ENCODE results near the gene SLCO6A1. TPM values are rescaled to one million over a fixed set of nuclear protein-coding genes. Genes with fewer than 3 reads are reported as not detected.
"Not testable (repeated sequence)": the region's sequence is repeated elsewhere in the genome, so short reads cannot be mapped to it uniquely, and the experiment has no call there.

Gene SLCO6A1
- polyA plus RNA-seq (ENCODE audit: insufficient read length) = 0.40 TPM

- no peak for DNase-seq
Observed at GRCh38 chr5:102498271-102499034, at the start of gene SLCO6A1. TSS of gene SLCO6A1 (minus strand) at chr5:102499001. CDS start at chr5:102498844, 157 bp downstream.

GRCh38 chr5:102547141-102548035 is 48.6 kb upstream of the SLCO6A1 start:
- DNase-seq = no peak

GRCh38 chr5:102545175-102545574 is 46.4 kb upstream of the SLCO6A1 start:
- no peak for DNase-seq

- DNase-seq = no peak
Observed at GRCh38 chr5:102542057-102542456, 43.3 kb upstream of the SLCO6A1 start.

GRCh38 chr5:102539996-102540728 is 41.4 kb upstream of the SLCO6A1 start:
- DNase-seq = no peak

GRCh38 chr5:102539562-102539961 is 40.8 kb upstream of the SLCO6A1 start:
- DNase-seq = no peak

- no peak for DNase-seq
Observed at GRCh38 chr5:102537011-102537410, 38.2 kb upstream of the SLCO6A1 start.

GRCh38 chr5:102536323-102536928 is 37.6 kb upstream of the SLCO6A1 start:
- DNase-seq = no peak

GRCh38 chr5:102532123-102532522 is 33.3 kb upstream of the SLCO6A1 start:
- DNase-seq = peak; percentile 84

- peak; percentile 34 for DNase-seq
Observed at GRCh38 chr5:102531506-102531905, 32.7 kb upstream of the SLCO6A1 start.

- no peak for DNase-seq
Observed at GRCh38 chr5:102529447-102529846, 30.6 kb upstream of the SLCO6A1 start.

GRCh38 chr5:102529031-102529430 is 30.2 kb upstream of the SLCO6A1 start:
- peak; percentile 42 for DNase-seq

- DNase-seq = no peak
Observed at GRCh38 chr5:102528600-102528999, 29.8 kb upstream of the SLCO6A1 start.

- no peak for DNase-seq
Observed at GRCh38 chr5:102527547-102527946, 28.7 kb upstream of the SLCO6A1 start.

GRCh38 chr5:102523541-102524175 is 24.9 kb upstream of the SLCO6A1 start:
- DNase-seq = no peak

- DNase-seq = no peak
Observed at GRCh38 chr5:102511666-102512065, 12.9 kb upstream of the SLCO6A1 start.

GRCh38 chr5:102491261-102491914 is 7.4 kb downstream of the SLCO6A1 start:
- DNase-seq = not testable (repeated sequence)

- DNase-seq = no peak
Observed at GRCh38 chr5:102483736-102484135, 15.1 kb downstream of the SLCO6A1 start.

- no peak for DNase-seq
Observed at GRCh38 chr5:102481054-102481715, 17.6 kb downstream of the SLCO6A1 start.

GRCh38 chr5:102453716-102454115 is 45.1 kb downstream of the SLCO6A1 start:
- no peak for DNase-seq

- no peak for DNase-seq
Observed at GRCh38 chr5:102451082-102451481, 47.7 kb downstream of the SLCO6A1 start.
